Activated CD4-positive, alpha-beta memory T cell treated with anti-CD3 and anti-CD28 coated beads, Interleukin-2, amount 10 ng/mL, durations not matched to agents 7 days and 5 days (primary cell): ENCODE data around the gene AFAP1. TPM values are rescaled to one million over a fixed set of nuclear protein-coding genes. Genes with fewer than 3 reads are reported as not detected.

ENCODE experiments used
- CTCF ChIA-PET: fragments of 350-600 bp; sonication (Branson Sonifier 250); formaldehyde crosslinking; loops from one replicate; lab custom pipeline; 2021; ENCODE audit warnings: antibody characterized with exemption, inconsistent platforms; lab: Charles Lee
- POLR2A ChIA-PET: fragments of 350-600 bp; sonication (Branson Sonifier 250); formaldehyde crosslinking; loops from one replicate; lab custom pipeline; 2021; ENCODE audit warnings: antibody characterized with exemption; lab: Charles Lee
- DNase-seq: peaks from one replicate; pipeline ENCODE4 v3.0.0-alpha.2; 2020
- H3K27ac Mint-ChIP-seq: one replicate; pipeline ENCODE4 v1.8.0; 2021; ENCODE audit warnings: mild to moderate bottlenecking, mixed read lengths
- H3K27me3 Mint-ChIP-seq: one replicate; pipeline ENCODE4 v1.8.0; 2021; ENCODE audit warnings: mixed read lengths
- H3K36me3 Mint-ChIP-seq: one replicate; pipeline ENCODE4 v1.8.0; 2021; ENCODE audit warnings: low read depth, mixed read lengths
- H3K4me1 Mint-ChIP-seq: one replicate; pipeline ENCODE4 v1.8.0; 2021; ENCODE audit warnings: mixed read lengths
- H3K4me3 Mint-ChIP-seq: one replicate; pipeline ENCODE4 v1.8.0; 2021; ENCODE audit warnings: mild to moderate bottlenecking, mixed read lengths
- H3K9me3 Mint-ChIP-seq: one replicate; pipeline ENCODE4 v1.8.0; 2021; ENCODE audit warnings: mixed read lengths
- total RNA-seq, 2 experiments: library from RNA; stranded (reverse); gene quantifications; one replicate each; pipeline ENCODE4 v1.2.3, GENCODE V29; 2021

The AFAP1 gene
- total RNA-seq, 2 experiments from 2014 or later = 5.9 to 6.5 TPM

- POLR2A ChIA-PET = interaction anchor here (0.6 to 1.6 kb wide), 6 partner anchors 10 to 844 kb away, joined by 3 to 7 read pairs (median 4); no protein-coding TSS in a partner anchor
- CTCF ChIA-PET = interaction anchor here (0.9 to 2.3 kb wide), 4 partner anchors 13 to 29 kb away, joined by 4 to 11 read pairs (median 4); no protein-coding TSS in a partner anchor
- peak overlapping the region; percentile 22 for H3K4me3 Mint-ChIP-seq
- peak; percentile 54 for DNase-seq
- peaks cover 2% of the 10 kb centered on the region for H3K9me3 Mint-ChIP-seq
- H3K4me1 Mint-ChIP-seq = peaks cover 62% of the 10 kb centered on the region
- peak overlapping the region; percentile 65 for H3K27ac Mint-ChIP-seq
- H3K27me3 Mint-ChIP-seq = peaks cover 6% of the 10 kb centered on the region
- peaks cover 27% of the 10 kb centered on the region for H3K36me3 Mint-ChIP-seq
These were observed 108.3 kb downstream of the AFAP1 start for GRCh38 chr4:7831330-7831729.

- Mint-ChIP-seq H3K27me3 (peaks cover 6% of the 10 kb centered on the region), H3K9me3 (peaks cover 2% of the 10 kb centered on the region), H3K4me3 (peak overlapping the region; percentile 22), H3K4me1 (peaks cover 64% of the 10 kb centered on the region), H3K27ac (no peak overlapping the region), H3K36me3 (peaks cover 27% of the 10 kb centered on the region)
- no peak for DNase-seq
- ChIA-PET CTCF (interaction anchor here (0.9 to 1.9 kb wide), 3 partner anchors 24 to 28 kb away, joined by 4 read pairs; no protein-coding TSS in a partner anchor), POLR2A (interaction anchor here (1.0 to 1.6 kb wide), 3 partner anchors 11 to 46 kb away, joined by 3 to 5 read pairs (median 4); no protein-coding TSS in a partner anchor)
These were observed 108.9 kb downstream of the AFAP1 start for GRCh38 chr4:7830747-7831146.

DNA sequence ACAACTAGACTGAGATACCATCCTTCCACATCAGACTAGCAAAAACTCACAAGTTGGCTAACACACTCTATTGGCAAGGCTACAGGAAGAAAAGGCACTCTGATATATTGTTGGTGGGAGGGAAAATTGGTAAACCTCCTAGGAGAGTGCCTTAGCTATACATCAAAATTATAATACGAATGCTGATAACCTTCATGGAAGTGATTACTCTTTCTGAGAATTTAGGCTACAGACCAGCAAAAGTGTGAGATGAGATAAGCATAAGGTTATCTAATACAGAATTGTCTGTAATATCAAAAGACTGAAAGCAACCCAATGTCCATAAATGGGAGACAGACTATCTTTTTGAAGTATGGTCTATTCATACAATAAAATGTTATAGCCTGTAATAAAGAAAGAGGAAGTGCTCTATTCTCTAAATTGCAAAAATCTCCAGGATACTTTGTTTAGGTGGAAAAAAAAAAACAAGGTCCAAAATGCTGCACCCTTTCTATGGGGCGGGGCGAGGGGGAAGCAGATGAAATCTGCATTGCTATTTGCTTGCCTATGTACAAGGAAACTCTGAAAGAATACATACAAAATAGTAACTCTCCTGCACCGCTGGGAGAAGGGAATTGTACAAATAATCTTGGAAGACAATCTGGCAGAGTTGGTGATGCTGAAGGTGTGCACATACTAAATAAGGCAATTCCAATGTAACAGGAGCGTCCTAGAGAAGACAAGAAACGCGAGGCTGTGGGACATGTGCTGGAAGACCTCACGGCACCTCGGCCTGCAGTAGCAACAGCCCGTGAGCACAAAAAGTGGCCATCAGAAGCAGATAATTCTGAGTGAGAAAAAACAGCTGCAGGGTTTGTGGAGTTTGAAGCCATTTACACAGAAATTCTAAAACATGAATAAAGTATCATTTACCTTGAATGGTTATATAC, 109.7 kb downstream of the AFAP1 start:
- H3K36me3 Mint-ChIP-seq = peaks cover 27% of the 10 kb centered on the region
- CTCF ChIA-PET = interaction anchor here (0.7 to 1.9 kb wide), 2 partner anchors 23 to 26 kb away, joined by 3 to 4 read pairs; no protein-coding TSS in a partner anchor
- POLR2A ChIA-PET = interaction anchor here (1.6 to 3.5 kb wide), 2 partner anchors 25 to 47 kb away, joined by 3 to 15 read pairs; no protein-coding TSS in a partner anchor
- H3K27me3 Mint-ChIP-seq = peaks cover 6% of the 10 kb centered on the region
- no peak overlapping the region for H3K4me3 Mint-ChIP-seq
- H3K27ac Mint-ChIP-seq = peak overlapping the region; percentile 28
- no peak for DNase-seq
- peaks cover 2% of the 10 kb centered on the region for H3K9me3 Mint-ChIP-seq
- H3K4me1 Mint-ChIP-seq = peaks cover 64% of the 10 kb centered on the region

DNA sequence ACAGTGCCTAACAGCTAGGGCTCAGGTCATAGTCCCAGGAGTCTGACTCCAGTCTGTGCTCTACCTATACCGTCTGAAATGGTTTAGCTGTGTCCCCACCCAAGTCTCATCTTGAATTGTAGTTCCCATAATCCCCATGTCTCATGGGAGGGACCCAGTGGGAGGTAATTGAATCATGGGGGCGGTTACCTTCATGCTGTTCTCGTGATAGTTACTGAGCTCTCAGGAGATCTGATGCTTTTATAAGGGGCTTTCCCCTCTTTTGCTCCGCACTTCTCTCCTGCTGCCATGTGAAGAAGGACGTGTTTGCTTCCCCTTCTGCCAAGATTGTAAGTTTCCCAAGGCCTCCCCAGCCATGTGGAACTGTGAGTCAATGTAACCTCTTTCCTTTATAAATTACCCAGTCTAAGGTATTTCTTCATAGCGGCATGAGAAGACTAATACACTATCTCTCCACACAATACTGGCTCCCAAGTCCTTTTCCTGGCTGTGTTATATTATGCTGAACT, 110.8 kb downstream of the AFAP1 start:
- peaks cover 64% of the 10 kb centered on the region for H3K4me1 Mint-ChIP-seq
- H3K9me3 Mint-ChIP-seq = peaks cover 2% of the 10 kb centered on the region
- H3K27ac Mint-ChIP-seq = peak overlapping the region; percentile 83
- ChIA-PET POLR2A (interaction anchor here (1.1 to 3.5 kb wide), 5 partner anchors 13 to 141 kb away, joined by 3 to 15 read pairs (median 4); no protein-coding TSS in a partner anchor), CTCF (interaction anchor here (1.1 to 1.6 kb wide), 3 partner anchors 12 to 24 kb away, joined by 3 to 5 read pairs (median 3); no protein-coding TSS in a partner anchor)
- H3K4me3 Mint-ChIP-seq = no peak overlapping the region
- H3K36me3 Mint-ChIP-seq = peaks cover 21% of the 10 kb centered on the region
- no peak for DNase-seq
- peaks cover 6% of the 10 kb centered on the region for H3K27me3 Mint-ChIP-seq

GRCh38 chr4:7828011-7828720, 111.5 kb downstream of the AFAP1 start:
- peak overlapping the region; percentile 83 for H3K27ac Mint-ChIP-seq
- CTCF ChIA-PET = interaction anchor here (1.1 to 1.6 kb wide), 3 partner anchors 12 to 23 kb away, joined by 3 to 5 read pairs (median 3); no protein-coding TSS in a partner anchor
- peaks cover 62% of the 10 kb centered on the region for H3K4me1 Mint-ChIP-seq
- DNase-seq = peak; percentile 76
- peak overlapping the region; percentile 56 for H3K4me3 Mint-ChIP-seq
- POLR2A ChIA-PET = interaction anchor here (0.9 to 3.5 kb wide), 6 partner anchors 13 to 142 kb away, joined by 3 to 15 read pairs (median 4); partner anchors contain the start of gene AFAP1
- peaks cover 5% of the 10 kb centered on the region for H3K27me3 Mint-ChIP-seq
- H3K36me3 Mint-ChIP-seq = peaks cover 20% of the 10 kb centered on the region
- peaks cover 2% of the 10 kb centered on the region for H3K9me3 Mint-ChIP-seq

DNA sequence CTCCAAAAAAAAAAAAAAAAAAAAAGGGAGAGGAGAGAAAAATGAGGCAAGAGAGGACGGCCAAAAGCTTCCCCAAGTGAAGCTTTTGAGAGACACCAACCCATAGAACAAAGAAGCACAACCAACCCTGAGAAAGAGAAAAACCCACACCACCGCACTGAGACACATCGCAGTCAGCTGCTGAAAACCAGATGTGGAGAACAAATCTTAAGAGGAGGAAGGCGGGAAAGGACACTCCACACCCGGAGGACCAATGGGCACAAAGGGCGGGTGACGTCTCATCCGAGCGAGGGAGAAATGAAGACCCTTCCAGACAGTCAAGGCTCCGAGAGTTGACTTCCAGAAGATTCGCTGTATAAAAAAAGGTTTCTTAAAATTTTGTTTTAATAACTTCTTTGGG, 112.1 kb downstream of the AFAP1 start:
- peaks cover 59% of the 10 kb centered on the region for H3K4me1 Mint-ChIP-seq
- H3K4me3 Mint-ChIP-seq = peak overlapping the region; percentile 43
- no peak for DNase-seq
- peaks cover 2% of the 10 kb centered on the region for H3K9me3 Mint-ChIP-seq
- ChIA-PET CTCF (interaction anchor here (1.6 kb wide), 1 partner anchor 22 kb away, joined by 5 read pairs; no protein-coding TSS in a partner anchor), POLR2A (interaction anchor here (0.9 to 3.5 kb wide), 3 partner anchors 27 to 143 kb away, joined by 3 to 15 read pairs (median 4); partner anchors contain the start of gene AFAP1)
- peak overlapping the region; percentile 83 for H3K27ac Mint-ChIP-seq
- H3K27me3 Mint-ChIP-seq = peaks cover 2% of the 10 kb centered on the region
- H3K36me3 Mint-ChIP-seq = peaks cover 15% of the 10 kb centered on the region

GRCh38 chr4:7826909-7827306, 112.8 kb downstream of the AFAP1 start:
- peaks cover 2% of the 10 kb centered on the region for H3K27me3 Mint-ChIP-seq
- H3K36me3 Mint-ChIP-seq = peaks cover 12% of the 10 kb centered on the region

DNA sequence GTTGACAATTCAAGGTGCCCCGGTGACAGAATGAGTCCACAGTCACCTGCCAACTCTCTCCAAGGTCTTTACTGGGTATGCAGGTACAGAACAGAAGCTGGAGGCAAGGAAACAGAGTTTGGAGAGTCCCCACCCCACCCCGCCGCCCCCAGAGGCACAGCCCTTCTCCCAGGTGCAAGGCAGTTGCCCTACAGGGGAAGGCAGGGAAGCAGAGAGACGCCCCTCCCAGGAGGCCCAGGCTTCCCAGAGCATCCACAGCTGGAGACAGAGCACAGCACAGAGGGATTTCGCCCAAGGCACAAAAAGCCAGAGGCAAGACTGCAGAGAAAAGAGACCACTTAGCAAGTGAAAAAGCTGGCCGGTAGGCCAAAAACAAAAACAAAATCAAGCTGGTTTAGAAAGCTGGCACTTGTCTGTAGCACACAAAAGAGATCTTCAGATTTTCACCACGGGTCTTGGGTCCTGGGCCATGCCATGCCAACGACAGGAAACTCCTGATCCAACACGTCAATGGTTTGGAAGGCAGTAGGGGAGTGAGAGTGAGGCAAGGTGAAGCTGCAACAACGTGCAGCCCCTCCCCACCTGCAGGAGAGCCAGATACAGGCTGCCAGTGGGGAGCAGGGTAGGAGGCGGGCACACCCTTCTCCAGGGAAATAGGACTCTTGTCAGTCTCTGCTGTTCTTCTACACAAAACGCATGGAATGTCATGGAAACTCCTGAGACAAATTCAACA, 113.3 kb downstream of the AFAP1 start:
- ChIA-PET CTCF (interaction anchor here (1.8 to 1.9 kb wide), 2 partner anchors 18 to 24 kb away, joined by 4 to 6 read pairs; no protein-coding TSS in a partner anchor), POLR2A (interaction anchor here (3.5 kb wide), 1 partner anchor 28 kb away, joined by 15 read pairs; no protein-coding TSS in a partner anchor)
- peaks cover 7% of the 10 kb centered on the region for H3K36me3 Mint-ChIP-seq
- no peaks in the 10 kb centered on the region for H3K27me3 Mint-ChIP-seq
- H3K9me3 Mint-ChIP-seq = peaks cover 2% of the 10 kb centered on the region
- H3K4me1 Mint-ChIP-seq = peaks cover 55% of the 10 kb centered on the region
- H3K27ac Mint-ChIP-seq = no peak overlapping the region
- DNase-seq = no peak
- H3K4me3 Mint-ChIP-seq = no peak overlapping the region

More at GRCh38 chr4:7826909-7827306, 112.8 kb downstream of the AFAP1 start:
- ChIA-PET CTCF (interaction anchor here (1.9 kb wide), 1 partner anchor 25 kb away, joined by 4 read pairs; no protein-coding TSS in a partner anchor), POLR2A (interaction anchor here (3.5 kb wide), 1 partner anchor 28 kb away, joined by 15 read pairs; no protein-coding TSS in a partner anchor)
- peaks cover 2% of the 10 kb centered on the region for H3K9me3 Mint-ChIP-seq
- DNase-seq = no peak
- H3K4me1 Mint-ChIP-seq = peaks cover 57% of the 10 kb centered on the region
- H3K27ac Mint-ChIP-seq = no peak overlapping the region
- no peak overlapping the region for H3K4me3 Mint-ChIP-seq

- CTCF ChIA-PET = interaction anchor here (1.8 kb wide), 2 partner anchors 20 kb away, joined by 6 to 7 read pairs; no protein-coding TSS in a partner anchor
- DNase-seq = no peak
- no peak overlapping the region for H3K4me3 Mint-ChIP-seq
- H3K4me1 Mint-ChIP-seq = peaks cover 40% of the 10 kb centered on the region
- H3K36me3 Mint-ChIP-seq = peaks cover 6% of the 10 kb centered on the region
- POLR2A ChIA-PET = no interaction called here
- peaks cover 2% of the 10 kb centered on the region for H3K9me3 Mint-ChIP-seq
- no peak overlapping the region for H3K27ac Mint-ChIP-seq
- no peaks in the 10 kb centered on the region for H3K27me3 Mint-ChIP-seq
These were observed 115.4 kb downstream of the AFAP1 start for GRCh38 chr4:7824218-7824617.

- DNase-seq = no peak
- H3K9me3 Mint-ChIP-seq = peaks cover under 1% of the 10 kb centered on the region
- H3K27ac Mint-ChIP-seq = no peak overlapping the region
- H3K4me3 Mint-ChIP-seq = no peak overlapping the region
- no peaks in the 10 kb centered on the region for H3K27me3 Mint-ChIP-seq
- POLR2A ChIA-PET = no interaction called here
- peaks cover under 1% of the 10 kb centered on the region for H3K36me3 Mint-ChIP-seq
- CTCF ChIA-PET = interaction anchor here (1.8 kb wide), 1 partner anchor 19 kb away, joined by 7 read pairs; no protein-coding TSS in a partner anchor
- H3K4me1 Mint-ChIP-seq = peaks cover 32% of the 10 kb centered on the region
These were observed 116.2 kb downstream of the AFAP1 start for GRCh38 chr4:7823416-7823824.

GRCh38 chr4:7822877-7823276, 116.8 kb downstream of the AFAP1 start:
- Mint-ChIP-seq H3K36me3 (no peaks in the 10 kb centered on the region), H3K9me3 (no peaks in the 10 kb centered on the region), H3K4me3 (no peak overlapping the region), H3K27ac (no peak overlapping the region), H3K27me3 (no peaks in the 10 kb centered on the region), H3K4me1 (peaks cover 27% of the 10 kb centered on the region)
- DNase-seq = no peak
- ChIA-PET CTCF (interaction anchor here (0.7 to 1.8 kb wide), 2 partner anchors 19 to 90 kb away, joined by 3 to 7 read pairs; no protein-coding TSS in a partner anchor), POLR2A (no interaction called here)
